HepG2 (cell line): Measurements from ENCODE around the gene SLC13A5. TPM values are rescaled to one million over a fixed set of nuclear protein-coding genes. Genes with fewer than 3 reads are reported as not detected.

ENCODE experiments used
- CEBPG ChIP-seq: IDR thresholded peaks from 2 replicates; pipeline ENCODE4 v1.6.1; 2016
- CREB1 ChIP-seq, 2 experiments: fragments of 450-650 bp in 1 of 2; IDR thresholded peaks; 2 replicates each; pipeline ENCODE4 v1.6.1; 2016 to 2017; ENCODE audit warnings: control low read depth in 1 of 2, mild to moderate bottlenecking in 1 of 2, missing compliant biosample characterization in 1 of 2, missing genetic modification characterization in 1 of 2
- CREM ChIP-seq, 2 experiments: sonication (generic) in 1 of 2; formaldehyde crosslinking in 1 of 2; IDR thresholded peaks; 2 replicates each; pipeline versions ENCODE4 v1.4.0 to v1.6.1; 2016 to 2020; ENCODE audit warnings: antibody characterized with exemption in 1 of 2, mild to moderate bottlenecking in 1 of 2, missing genetic modification reagents in 1 of 2
- ETV5 ChIP-seq: IDR thresholded peaks from 2 replicates; pipeline ENCODE4 v1.6.1; 2018; ENCODE audit warnings: missing biosample characterization, missing genetic modification reagents, inconsistent platforms, borderline replicate concordance
- FOXA1 ChIP-seq, 2 experiments: fragments of 450-650 bp in 1 of 2; sonication (generic) in 1 of 2; formaldehyde crosslinking in 1 of 2; IDR thresholded peaks; 2 replicates each; pipeline versions ENCODE4 v1.4.0 to v1.6.1; 2016 to 2020; ENCODE audit warnings: missing genetic modification reagents in 1 of 2
- FOXO1 ChIP-seq: sonication (generic); formaldehyde crosslinking; IDR thresholded peaks from 2 replicates; pipeline ENCODE4 v1.4.0; 2020; ENCODE audit warnings: missing genetic modification reagents
- GFI1 ChIP-seq: sonication (generic); formaldehyde crosslinking; IDR thresholded peaks from 2 replicates; pipeline ENCODE4 v1.5.0; 2020; ENCODE audit warnings: missing genetic modification reagents, mild to moderate bottlenecking, borderline replicate concordance
- KAT7 ChIP-seq: IDR thresholded peaks from 2 replicates; pipeline ENCODE4 v1.6.1; 2018; ENCODE audit warnings: borderline replicate concordance, missing compliant biosample characterization
- KLF6 ChIP-seq: IDR thresholded peaks from 2 replicates; pipeline ENCODE4 v1.8.0; 2016; ENCODE audit warnings: missing biosample characterization, missing genetic modification reagents
- MIXL1 ChIP-seq: IDR thresholded peaks from 2 replicates; pipeline ENCODE4 v1.6.1; 2016
- NCOA2 ChIP-seq: sonication (generic); formaldehyde crosslinking; IDR thresholded peaks from 2 replicates; pipeline ENCODE4 v1.8.0; 2022; ENCODE audit warnings: inconsistent platforms
- NFYB ChIP-seq: sonication (generic); formaldehyde crosslinking; IDR thresholded peaks from 2 replicates; pipeline ENCODE4 v1.4.0; 2020; ENCODE audit warnings: missing genetic modification reagents
- PRDM10 ChIP-seq: sonication (generic); formaldehyde crosslinking; IDR thresholded peaks from 2 replicates; pipeline ENCODE4 v1.4.0; 2020; ENCODE audit warnings: low read depth, missing genetic modification reagents
- RBFOX2 ChIP-seq: fragments of 200-400 bp; formaldehyde crosslinking; IDR thresholded peaks from 2 replicates; pipeline ENCODE4 v1.6.1; 2017; ENCODE audit warnings: low read depth, mild to moderate bottlenecking, low read length
- SMARCE1 ChIP-seq: fragments of 450-650 bp; IDR thresholded peaks from 2 replicates; pipeline ENCODE4 v1.6.1; 2017; ENCODE audit warnings: borderline replicate concordance
- SP5 ChIP-seq: IDR thresholded peaks from 2 replicates; pipeline ENCODE4 v1.6.1; 2016; ENCODE audit warnings: low read depth, borderline replicate concordance
- ZMYM4 ChIP-seq: sonication (generic); formaldehyde crosslinking; IDR thresholded peaks from 2 replicates; pipeline ENCODE4 v1.8.1; 2023; ENCODE audit warnings: mild to moderate bottlenecking, missing genetic modification reagents
- ZSCAN20 ChIP-seq: sonication (generic); formaldehyde crosslinking; IDR thresholded peaks from 2 replicates; pipeline ENCODE4 v1.4.0; 2020; ENCODE audit warnings: missing genetic modification reagents, mild to moderate bottlenecking, borderline replicate concordance
- polyA plus RNA-seq, 8 experiments: library from polyadenylated mRNA; depleted of rRNA in 3 of 8; stranded (reverse) in 7 of 8; unstranded in 1 of 8; fragments of >200 nt; fragmentation: Illumina TruSeq in 4 of 8; extraction: Trizol in 4 of 8; gene quantifications; 2 replicates each; pipeline versions ENCODE4 v1.2.1 to v1.2.3, GENCODE V29; 2011 to 2016; ENCODE audit warnings: low read depth in 4 of 8, missing spikeins in 1 of 8, mixed read lengths in 1 of 8; ENCODE audit not compliant: insufficient read depth in 1 of 8
- total RNA-seq, 5 experiments: library from RNA; depleted of rRNA; stranded (reverse); fragments of >200 nt; fragmentation: Illumina TruSeq; extraction: Trizol; gene quantifications; 2 replicates each; pipeline ENCODE4 v1.2.3, GENCODE V29; 2016; ENCODE audit warnings: low read depth in 1 of 5
- TF ChIP-seq, protein P1 (sequence below): sonication (generic); formaldehyde crosslinking; IDR thresholded peaks from 2 replicates; pipeline ENCODE4 v1.5.1; 2020; ENCODE audit warnings: missing genetic modification reagents, mild to moderate bottlenecking, borderline replicate concordance
- TF ChIP-seq, protein P2 (sequence below): sonication (generic); formaldehyde crosslinking; IDR thresholded peaks from 2 replicates; pipeline ENCODE4 v1.4.0; 2020; ENCODE audit warnings: low read depth, mild to moderate bottlenecking, missing genetic modification reagents
- TF ChIP-seq, protein P3 (sequence below): IDR thresholded peaks from 2 replicates; pipeline ENCODE4 v1.6.1; 2016; ENCODE audit warnings: control low read depth

SLC13A5 gene
- total and polyA plus RNA-seq, 2 of the 13 experiments (the other 11 are each of a cell fraction or from before 2014, with no cell fraction given): 42.8 to 310 TPM

GRCh38 chr17:6752068-6752909, 39.1 kb upstream of the SLC13A5 start (continued):
- TF ChIP-seq CREM (IDR thresholded peaks at IDR 0.05): 0 out of 2 replicates have a peak, but pooled peaks have one; percentile 19
- TF ChIP-seq CREM (CRISPR knock-in tag; IDR thresholded peaks at IDR 0.05): no peak
- peak; percentile 71; the same call in 1 of the 2 replicates for TF ChIP-seq KLF6 (CRISPR knock-in tag)
- TF ChIP-seq NCOA2 (CRISPR knock-in tag): peak; percentile 61; the same call in 1 of the 2 replicates
- TF ChIP-seq SP5 (CRISPR knock-in tag): no peak; the same call in 1 of the 2 replicates
- peak; percentile 43 for TF ChIP-seq NFYB (CRISPR knock-in tag)
- peak; percentile 90 for TF ChIP-seq MIXL1 (CRISPR knock-in tag)
- TF ChIP-seq RBFOX2: peak; percentile 47; the same call in 1 of the 2 replicates
- 0 out of 2 replicates have a peak, but pooled peaks have one; percentile 36 for TF ChIP-seq KAT7 (CRISPR knock-in tag)
- TF ChIP-seq ZSCAN20 (CRISPR knock-in tag): no peak
- no peak for TF ChIP-seq PRDM10 (CRISPR knock-in tag)
- TF ChIP-seq, protein P1, sequence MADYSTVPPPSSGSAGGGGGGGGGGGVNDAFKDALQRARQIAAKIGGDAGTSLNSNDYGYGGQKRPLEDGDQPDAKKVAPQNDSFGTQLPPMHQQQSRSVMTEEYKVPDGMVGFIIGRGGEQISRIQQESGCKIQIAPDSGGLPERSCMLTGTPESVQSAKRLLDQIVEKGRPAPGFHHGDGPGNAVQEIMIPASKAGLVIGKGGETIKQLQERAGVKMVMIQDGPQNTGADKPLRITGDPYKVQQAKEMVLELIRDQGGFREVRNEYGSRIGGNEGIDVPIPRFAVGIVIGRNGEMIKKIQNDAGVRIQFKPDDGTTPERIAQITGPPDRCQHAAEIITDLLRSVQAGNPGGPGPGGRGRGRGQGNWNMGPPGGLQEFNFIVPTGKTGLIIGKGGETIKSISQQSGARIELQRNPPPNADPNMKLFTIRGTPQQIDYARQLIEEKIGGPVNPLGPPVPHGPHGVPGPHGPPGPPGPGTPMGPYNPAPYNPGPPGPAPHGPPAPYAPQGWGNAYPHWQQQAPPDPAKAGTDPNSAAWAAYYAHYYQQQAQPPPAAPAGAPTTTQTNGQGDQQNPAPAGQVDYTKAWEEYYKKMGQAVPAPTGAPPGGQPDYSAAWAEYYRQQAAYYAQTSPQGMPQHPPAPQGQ (CRISPR knock-in tag): no peak
- peak; percentile 89 for TF ChIP-seq FOXO1 (CRISPR knock-in tag)
- TF ChIP-seq, protein P2, sequence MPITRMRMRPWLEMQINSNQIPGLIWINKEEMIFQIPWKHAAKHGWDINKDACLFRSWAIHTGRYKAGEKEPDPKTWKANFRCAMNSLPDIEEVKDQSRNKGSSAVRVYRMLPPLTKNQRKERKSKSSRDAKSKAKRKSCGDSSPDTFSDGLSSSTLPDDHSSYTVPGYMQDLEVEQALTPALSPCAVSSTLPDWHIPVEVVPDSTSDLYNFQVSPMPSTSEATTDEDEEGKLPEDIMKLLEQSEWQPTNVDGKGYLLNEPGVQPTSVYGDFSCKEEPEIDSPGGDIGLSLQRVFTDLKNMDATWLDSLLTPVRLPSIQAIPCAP: 0 out of 2 replicates have a peak, but pooled peaks have one; percentile 26
- peak; percentile 15; the same call in 1 of the 2 replicates for TF ChIP-seq GFI1 (CRISPR knock-in tag)
- peak; percentile 89 for TF ChIP-seq CEBPG
- 0 out of 2 replicates have a peak, but pooled peaks have one; percentile 13 for TF ChIP-seq CREB1 (IDR thresholded peaks at IDR 0.05)
- TF ChIP-seq CREB1 (CRISPR knock-in tag; IDR thresholded peaks at IDR 0.05): peak; percentile 26
- no peak for TF ChIP-seq FOXA1 (IDR thresholded peaks at IDR 0.05)
- peak; percentile 74 for TF ChIP-seq FOXA1 (CRISPR knock-in tag; IDR thresholded peaks at IDR 0.05)
- no peak for TF ChIP-seq SMARCE1
- peak; percentile 54; the same call in 1 of the 2 replicates for TF ChIP-seq ZMYM4 (CRISPR knock-in tag)
- TF ChIP-seq ETV5 (CRISPR knock-in tag): peak; percentile 9; the same call in 1 of the 2 replicates
- TF ChIP-seq, protein P3, sequence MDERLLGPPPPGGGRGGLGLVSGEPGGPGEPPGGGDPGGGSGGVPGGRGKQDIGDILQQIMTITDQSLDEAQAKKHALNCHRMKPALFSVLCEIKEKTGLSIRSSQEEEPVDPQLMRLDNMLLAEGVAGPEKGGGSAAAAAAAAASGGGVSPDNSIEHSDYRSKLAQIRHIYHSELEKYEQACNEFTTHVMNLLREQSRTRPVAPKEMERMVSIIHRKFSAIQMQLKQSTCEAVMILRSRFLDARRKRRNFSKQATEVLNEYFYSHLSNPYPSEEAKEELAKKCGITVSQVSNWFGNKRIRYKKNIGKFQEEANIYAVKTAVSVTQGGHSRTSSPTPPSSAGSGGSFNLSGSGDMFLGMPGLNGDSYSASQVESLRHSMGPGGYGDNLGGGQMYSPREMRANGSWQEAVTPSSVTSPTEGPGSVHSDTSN: peak; percentile 64
